CD4-positive, alpha-beta T cell treated with Interleukin-10 for 1 hour (primary cell): ENCODE measurements around the gene MME.
"Not testable (repeated sequence)": the region's sequence is repeated elsewhere in the genome, so short reads cannot be mapped to it uniquely, and the experiment has no call there.

Source experiments
- DNase-seq: peaks from one replicate; pipeline ENCODE4 v3.0.0-alpha.2; 2020

MME gene

GRCh38 chr3:155194973-155195957 is 115.1 kb downstream of the MME start:
- no peak for DNase-seq

- no peak for DNase-seq
These were observed 116.3 kb downstream of the MME start for GRCh38 chr3:155196131-155197021.

GRCh38 chr3:155197786-155198185 is 117.7 kb downstream of the MME start:
- DNase-seq = no peak

DNA sequence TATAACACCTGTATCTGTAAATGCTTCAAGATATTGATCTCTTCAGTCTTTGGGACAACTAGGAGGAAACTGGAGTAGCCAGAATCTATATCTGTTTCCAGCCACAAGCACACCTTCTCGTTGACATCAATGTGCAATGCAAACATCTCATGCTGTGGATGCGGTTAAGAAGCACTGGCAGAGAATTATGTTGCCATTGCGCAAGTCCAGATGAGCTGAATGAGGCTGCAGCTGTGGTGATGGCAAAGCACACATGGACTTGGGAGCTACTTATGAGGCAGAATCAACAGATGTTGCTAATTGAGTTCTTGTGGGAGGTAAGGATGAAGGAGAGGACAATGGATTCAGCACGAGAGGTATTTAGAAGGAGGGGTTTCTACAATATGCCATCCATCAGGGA is 122.5 kb downstream of the MME start:
- no peak for DNase-seq

- DNase-seq = no peak
These were observed 124.7 kb downstream of the MME start for GRCh38 chr3:155204851-155205250.

- DNase-seq = no peak
These were observed 128.2 kb downstream of the MME start for GRCh38 chr3:155208183-155208800.

DNA sequence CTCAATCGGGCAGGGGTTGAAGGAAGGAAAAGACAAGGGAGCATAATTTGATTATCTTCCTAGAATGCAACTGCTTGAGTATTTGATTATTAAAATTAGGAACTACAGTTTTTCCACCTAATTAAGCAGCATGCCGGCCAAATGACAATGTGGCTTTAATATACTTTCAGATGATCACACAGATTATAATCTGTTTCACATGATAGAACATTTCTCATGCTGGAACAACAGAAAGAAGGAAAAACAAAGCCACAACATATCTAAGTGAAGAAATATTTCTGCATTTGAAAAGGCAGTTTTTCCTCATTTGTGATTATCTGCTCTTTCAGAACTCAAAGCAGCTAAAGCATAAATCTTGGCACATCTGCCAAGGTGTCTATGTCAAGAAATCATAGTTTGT is 130.6 kb downstream of the MME start:
- DNase-seq = no peak

GRCh38 chr3:155211266-155211665 is 131.1 kb downstream of the MME start:
- no peak for DNase-seq

DNA sequence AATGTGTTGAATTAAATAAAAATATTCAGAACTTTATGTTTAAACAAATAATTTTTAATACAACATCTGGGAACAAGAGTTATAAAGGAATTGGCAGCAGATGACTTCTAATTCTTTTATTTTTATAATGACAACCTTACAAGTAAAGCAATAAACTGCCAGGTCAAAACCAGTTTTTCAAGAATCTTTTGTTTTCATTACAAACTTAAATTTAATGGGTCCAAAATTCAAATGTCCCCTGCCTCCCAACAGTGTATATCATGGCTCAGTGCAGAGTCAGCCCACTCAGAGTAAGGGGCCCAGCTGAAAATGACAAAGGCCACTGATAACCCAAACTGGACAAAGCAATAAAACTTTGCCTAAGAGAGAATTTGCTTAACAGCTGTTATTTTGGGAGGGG is 131.8 kb downstream of the MME start:
- DNase-seq = no peak

GRCh38 chr3:155216007-155216406 is 135.9 kb downstream of the MME start:
- DNase-seq = not testable (repeated sequence)

GRCh38 chr3:155217591-155217990 is 137.5 kb downstream of the MME start:
- no peak for DNase-seq

- no peak for DNase-seq
These were observed 138.3 kb downstream of the MME start for GRCh38 chr3:155218462-155218861.

DNA sequence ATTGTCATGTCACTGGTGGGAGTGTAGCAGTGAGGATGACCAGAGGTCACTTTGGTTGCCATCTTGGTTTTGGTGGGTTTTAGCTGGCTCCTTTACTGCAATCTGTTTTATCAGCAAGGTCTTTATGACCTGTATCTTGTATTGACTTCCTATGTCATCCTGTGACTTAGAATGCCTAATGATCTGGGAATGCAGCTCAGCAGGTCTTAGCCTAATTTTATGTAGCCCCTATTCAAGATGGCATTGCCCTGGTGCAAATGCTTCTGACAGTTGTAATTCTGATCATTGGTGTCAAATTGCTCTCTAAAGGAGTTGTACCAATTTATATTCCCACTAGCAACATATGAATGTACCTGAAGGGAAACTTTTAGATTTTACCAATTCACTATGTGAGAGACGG is 139.0 kb downstream of the MME start:
- DNase-seq = no peak

DNA sequence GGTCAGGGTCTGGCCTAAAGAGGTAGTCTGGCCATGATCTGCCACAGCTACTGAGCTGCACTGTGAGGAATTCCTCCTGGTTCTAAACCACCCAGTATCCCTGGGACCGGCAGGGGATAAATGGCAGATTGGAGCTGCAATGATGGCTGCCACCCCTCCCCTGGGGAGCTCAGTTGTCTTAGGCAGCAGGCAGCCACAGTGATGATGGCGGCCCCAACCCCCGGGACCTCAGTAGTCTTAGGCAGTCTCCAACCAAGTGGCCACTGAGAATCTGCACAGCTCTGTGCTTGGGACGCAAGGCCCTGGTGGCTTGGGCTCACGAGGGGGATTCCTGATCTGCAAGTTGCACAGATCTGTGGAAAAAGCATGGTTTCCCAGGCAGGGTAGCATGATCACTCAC is 145.3 kb downstream of the MME start:
- no peak for DNase-seq

- no peak for DNase-seq
These were observed 147.0 kb downstream of the MME start for GRCh38 chr3:155227141-155227540.

GRCh38 chr3:155228676-155229075 is 148.6 kb downstream of the MME start:
- DNase-seq = no peak

DNA sequence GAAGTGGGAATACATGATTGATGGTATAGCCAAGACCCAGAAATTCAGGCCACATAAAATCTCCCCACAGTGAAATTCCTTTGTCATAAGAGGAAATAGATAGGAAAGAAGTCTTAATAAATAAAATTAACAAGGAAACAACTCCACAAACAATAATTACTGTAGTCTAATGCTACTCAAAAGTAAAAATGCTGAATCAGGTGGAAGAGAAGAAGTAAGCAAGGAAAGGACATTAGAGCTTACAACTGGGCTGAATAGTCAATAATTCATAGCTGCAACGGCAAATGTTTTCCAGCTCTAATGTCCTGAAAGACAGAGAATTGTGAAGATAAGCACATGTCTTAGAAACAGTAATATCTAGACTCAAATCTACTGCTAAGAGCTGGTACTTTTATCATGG is 149.0 kb downstream of the MME start:
- DNase-seq = no peak

GRCh38 chr3:155230382-155230781 is 150.3 kb downstream of the MME start:
- DNase-seq = no peak

GRCh38 chr3:155231792-155232191 is 151.7 kb downstream of the MME start:
- DNase-seq = no peak

DNA sequence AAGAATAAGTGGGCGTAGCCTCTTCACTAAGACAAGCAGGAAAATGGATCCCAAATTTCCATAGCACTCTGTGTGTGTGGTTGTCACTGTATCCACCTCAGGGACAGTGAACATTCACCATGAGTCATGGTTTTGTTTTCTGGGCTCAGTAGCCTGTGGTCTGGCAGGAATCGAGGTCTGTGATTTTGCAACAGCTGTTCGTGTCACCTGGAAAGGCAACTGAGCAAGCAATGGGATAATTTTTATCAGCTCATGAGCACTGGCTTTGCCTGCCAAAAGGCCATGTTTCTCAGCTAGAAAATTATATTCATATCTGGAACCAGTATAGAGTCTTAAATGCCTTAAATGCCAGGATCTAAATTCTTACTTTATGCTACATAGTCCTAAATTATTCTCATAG is 152.5 kb downstream of the MME start:
- no peak for DNase-seq

DNA sequence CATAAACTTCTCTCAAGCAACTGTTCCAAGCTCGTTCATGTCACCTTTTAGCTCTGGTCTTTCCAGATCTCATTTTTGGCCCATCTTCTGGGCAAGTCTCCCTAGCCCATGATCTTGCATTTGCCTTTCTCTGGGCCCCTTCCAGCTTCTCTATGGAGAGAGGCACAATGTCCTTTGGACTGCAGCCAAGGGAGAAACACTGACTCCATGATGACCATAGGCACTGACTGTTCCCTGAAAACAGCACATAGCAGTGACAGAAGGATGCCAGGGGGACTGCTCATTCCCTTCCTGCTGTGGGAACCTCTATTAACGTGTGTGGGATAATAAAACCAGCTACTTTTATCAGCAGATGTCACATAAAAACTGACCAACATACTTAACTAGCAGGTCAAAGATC is 153.1 kb downstream of the MME start:
- no peak for DNase-seq
